GM08714 (cell line): ENCODE measurements around the gene ECHS1.
"Not testable (repeated sequence)": the region's sequence is repeated elsewhere in the genome, so short reads cannot be mapped to it uniquely, and the experiment has no call there.

Experiments used
- H3K4me3 ChIP-seq: fragments of 200-500 bp; sonication (Bioruptor generic); 2 replicates; pipeline ENCODE4 v1.5.1; 2014; ENCODE audit warnings: mild to moderate bottlenecking, low read length, inconsistent platforms
- ZNF274 ChIP-seq: IDR thresholded peaks from 2 replicates; pipeline ENCODE4 v1.6.1; 2012; ENCODE audit warnings: mild to moderate bottlenecking, low read depth, low read length

The ECHS1 gene

DNA sequence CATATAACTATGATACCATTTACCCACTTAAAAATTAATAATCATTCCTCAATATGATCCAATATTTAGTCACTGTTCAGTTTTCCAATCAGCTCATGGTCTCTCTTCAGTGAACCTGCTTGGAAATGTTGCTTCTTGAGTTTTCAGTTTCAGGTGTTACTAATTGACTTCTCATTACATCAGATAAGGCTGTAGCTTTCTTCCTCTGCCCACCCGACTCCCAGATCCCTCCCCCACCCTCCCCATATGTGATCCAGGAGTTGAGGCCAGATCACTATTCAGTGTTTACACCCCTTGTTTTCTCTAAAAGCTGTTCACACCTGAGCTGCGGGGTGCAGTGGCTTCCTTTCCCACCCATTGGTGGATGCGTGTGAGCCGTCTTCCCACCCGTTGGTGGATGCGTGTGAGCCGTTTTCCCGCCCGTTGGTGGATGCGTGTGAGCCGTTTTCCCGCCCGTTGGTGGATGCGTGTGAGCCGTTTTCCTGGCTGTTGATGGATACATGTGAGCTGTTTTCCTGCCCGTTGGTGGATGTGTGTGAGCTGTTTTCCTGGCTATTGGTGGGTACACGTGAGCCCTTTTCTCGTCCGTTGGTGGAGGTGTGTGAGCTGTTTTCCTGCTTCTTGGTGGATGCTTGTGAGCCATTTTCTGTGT is 17.6 kb upstream of the ECHS1 start:
- H3K4me3 ChIP-seq = peak overlapping the region; percentile 68; the same call in 1 of the 2 replicates
- no peak for TF ChIP-seq ZNF274

DNA sequence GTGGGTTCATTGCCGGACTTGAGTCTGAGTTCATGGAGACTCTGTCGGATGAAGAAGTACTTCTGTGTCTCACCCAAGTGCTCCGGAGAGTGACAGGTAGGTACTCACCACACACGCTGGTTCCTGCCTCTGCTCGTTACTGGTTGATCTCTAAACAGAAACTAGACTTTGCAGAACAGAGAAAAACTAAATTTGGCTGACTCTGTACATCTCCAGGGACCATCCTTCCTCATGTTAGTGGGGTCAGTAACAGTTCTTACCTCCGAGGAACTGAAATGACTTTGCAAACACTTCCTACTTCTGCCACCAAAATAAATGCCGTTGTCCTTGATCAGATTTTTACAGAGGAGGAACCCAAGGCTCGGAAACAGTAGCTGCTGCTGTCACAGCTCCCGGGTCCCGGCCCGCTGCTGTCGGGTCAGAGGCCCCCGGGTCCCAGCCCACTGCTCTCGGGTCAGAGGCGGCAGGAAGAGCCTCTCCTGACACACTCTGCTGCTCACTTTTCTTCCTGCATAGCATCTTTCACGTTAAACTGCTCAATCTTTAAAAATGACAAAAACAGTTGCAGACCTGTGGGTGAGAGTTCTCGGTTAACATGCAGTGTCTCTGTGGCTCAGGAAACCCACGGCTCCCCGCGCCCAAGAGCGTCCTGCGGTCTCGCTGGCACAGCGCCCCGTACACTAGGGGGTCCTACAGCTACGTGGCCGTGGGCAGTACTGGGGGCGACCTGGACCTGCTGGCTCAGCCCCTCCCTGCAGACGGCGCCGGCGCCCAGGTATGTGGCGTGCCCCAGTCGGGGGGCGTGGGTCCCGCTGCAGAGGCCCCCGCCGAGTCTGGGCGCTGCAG is 16.0 kb upstream of the ECHS1 start:
- TF ChIP-seq ZNF274 = no peak

DNA sequence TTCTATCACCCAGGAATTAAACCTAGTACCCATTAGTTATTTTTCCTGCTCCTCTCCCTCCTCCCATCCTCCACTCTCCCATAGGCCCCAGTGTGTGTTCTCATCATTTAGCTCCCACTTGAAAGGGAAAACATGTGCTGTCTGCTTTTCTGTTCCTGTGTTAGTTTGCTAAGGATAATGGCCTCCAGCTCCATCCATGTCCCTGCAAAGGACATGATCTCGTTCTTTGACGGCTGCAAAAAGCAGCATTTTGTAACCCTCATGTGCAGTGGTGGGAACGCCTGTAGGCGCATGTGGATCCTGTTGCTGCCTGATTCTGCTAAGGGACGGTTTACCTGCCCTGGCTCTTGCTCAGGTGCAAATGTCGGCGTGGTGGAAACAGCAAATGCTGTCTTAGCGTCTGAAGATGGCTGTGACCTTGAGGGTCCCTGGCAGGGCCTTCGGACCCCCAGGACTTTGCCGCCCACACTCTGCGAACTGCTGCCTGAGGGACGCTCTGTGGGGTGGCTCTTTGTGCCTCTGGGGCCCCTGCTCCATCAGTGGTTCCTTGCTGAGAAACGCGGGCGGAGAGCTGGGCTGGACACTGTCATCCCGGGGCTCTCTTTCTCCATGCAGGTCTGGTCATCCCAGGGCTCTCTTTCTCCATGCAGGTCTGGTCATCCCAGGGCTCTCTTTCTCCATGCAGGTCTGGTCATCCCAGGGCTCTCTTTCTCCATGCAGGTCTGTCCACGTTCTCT is 15.2 kb upstream of the ECHS1 start:
- peak overlapping the region; percentile 59; the same call in 1 of the 2 replicates for H3K4me3 ChIP-seq
- TF ChIP-seq ZNF274 = no peak

More for the DNA sequence above, 16.0 kb upstream of the ECHS1 start:
- H3K4me3 ChIP-seq = peak overlapping the region; percentile 68; the same call in 1 of the 2 replicates

DNA sequence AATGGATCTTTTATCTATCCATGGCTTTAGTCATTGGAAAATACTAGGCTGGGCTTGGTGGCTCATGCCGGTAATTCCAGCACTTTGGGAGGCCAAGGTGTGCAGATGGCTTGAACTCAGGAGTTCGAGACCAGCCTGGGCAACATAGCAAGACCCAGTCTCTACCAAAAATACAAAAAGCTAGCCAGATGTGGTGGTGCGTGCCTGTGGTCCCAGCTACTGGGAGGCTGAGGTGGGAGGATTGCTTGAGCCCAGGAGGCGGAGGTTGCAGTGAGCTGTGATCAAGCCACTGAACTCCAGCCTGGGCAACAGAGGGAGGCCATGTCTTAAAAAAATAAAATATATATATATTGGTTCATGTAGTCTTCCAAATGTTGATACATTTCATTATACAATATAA is 13.8 kb upstream of the ECHS1 start:
- not testable (repeated sequence) for H3K4me3 ChIP-seq

DNA sequence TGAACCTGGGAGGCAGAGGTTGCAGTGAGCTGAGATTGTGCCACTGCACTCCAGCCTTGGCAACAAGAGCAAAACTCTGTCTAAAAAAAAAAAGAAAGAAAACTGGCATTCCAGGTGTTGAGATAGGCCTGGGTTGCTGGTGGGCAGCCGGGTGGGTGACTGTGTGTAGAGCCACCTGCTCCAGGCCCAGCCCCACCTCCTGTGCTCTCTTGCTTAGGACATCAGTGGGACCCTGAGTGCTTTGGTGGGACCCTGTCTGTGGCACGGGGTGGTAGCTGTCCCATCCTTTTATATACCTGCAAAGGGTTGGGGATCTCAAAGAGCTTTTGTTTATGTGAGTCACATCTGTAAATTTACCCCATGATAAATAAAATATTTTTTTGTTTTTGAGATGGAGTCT is 12.1 kb upstream of the ECHS1 start:
- H3K4me3 ChIP-seq = no peak overlapping the region
- no peak for TF ChIP-seq ZNF274

DNA sequence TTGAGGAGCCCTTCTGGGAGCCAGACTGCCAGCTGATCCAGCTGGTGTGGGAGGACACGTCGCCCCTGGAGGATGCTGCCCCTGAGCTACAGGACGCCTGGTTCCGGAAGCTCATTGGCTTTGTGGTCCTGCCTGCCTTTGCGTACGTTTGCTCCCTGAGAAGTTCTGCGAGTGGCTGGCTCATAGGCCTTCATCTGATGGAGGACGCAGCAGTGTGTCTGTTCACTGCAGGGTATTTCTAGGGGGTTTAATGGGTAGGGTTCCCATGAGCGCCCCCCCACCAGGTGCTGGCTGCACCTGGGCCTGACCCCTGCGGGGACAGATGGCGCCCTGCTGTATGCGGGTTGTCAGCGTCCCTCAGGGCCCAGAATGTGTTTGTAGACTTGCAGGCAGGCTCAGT is 10.9 kb upstream of the ECHS1 start:
- H3K4me3 ChIP-seq = no peak overlapping the region
- no peak for TF ChIP-seq ZNF274

DNA sequence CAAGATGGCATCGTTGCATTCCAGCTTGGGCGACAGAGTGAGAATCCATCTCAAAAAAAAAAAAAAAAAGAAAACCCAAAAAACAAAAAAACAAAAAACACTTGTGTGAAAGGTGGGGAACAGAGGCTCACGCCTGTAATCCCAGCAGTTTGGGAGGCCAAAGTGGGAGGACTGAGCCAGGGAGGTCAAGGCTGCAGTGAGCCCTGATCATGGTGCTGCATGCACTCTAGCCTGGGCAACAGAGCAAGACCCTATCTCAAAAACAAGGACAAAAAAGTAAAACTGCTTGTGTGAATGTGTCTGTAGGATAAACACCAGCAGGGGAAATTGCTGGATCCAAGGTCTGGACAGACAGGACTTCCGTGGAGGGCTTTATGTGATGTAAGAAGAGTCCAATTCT is 10.4 kb upstream of the ECHS1 start:
- no peak overlapping the region for H3K4me3 ChIP-seq
- no peak for TF ChIP-seq ZNF274

DNA sequence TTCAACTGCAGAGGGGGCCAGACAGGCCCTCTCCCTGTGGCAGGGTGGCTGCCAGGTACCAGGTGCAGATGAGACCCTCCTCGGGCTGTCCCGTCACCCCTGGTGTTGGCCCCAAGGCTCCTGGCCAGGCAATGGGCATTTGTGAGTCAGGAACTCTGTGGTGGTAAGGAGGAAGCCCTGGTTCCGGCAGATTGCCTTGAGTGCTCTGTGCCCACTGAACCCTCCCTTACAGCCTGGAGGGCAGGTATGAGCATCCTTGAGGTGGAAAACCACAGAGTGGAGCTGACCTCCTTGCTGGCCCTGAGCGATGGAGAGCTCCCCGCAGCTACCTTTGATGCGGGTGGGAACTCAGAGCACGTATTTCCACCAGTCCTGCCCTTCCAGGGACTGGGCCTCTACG is 7.9 kb upstream of the ECHS1 start:
- TF ChIP-seq ZNF274 = no peak
- no peak overlapping the region for H3K4me3 ChIP-seq

DNA sequence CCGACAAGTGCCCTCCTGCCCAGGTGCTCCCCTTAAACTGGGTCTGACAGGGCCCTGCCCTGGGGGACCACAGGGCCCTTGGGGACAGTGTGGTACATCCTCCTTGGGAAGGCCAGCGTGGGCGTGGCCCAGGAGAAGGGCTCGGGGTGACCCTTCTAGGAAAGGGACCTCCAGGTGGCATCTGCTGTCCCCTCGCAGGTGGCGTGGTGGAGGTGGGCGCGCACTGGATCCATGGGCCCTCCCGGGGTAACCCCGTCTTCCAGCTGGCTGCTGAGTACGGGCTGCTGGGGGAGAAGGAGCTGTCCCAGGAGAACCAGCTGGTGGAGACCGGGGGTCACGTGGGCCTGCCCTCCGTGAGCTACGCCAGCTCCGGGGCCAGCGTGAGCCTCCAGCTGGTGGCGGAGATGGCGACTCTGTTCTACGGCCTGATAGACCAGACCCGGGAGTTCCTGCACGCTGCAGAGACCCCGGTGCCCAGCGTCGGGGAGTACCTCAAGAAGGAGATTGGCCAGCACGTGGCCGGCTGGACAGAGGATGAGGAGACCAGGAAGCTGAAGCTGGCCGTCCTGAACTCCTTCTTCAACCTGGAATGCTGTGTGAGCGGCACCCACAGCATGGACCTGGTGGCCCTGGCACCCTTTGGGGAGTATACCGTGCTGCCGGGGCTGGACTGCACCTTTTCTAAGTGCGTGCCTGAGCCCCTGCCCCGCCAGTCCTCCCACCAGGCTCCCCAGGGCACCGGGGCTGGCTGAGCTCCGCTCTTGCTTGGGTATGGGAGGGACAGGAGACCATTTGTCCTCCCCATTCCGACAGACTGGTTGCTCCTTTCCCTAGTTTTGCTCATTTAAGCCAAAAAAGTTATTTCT is 6.9 kb upstream of the ECHS1 start:
- H3K4me3 ChIP-seq = peak overlapping the region; percentile 78; the same call in 1 of the 2 replicates
- no peak for TF ChIP-seq ZNF274

DNA sequence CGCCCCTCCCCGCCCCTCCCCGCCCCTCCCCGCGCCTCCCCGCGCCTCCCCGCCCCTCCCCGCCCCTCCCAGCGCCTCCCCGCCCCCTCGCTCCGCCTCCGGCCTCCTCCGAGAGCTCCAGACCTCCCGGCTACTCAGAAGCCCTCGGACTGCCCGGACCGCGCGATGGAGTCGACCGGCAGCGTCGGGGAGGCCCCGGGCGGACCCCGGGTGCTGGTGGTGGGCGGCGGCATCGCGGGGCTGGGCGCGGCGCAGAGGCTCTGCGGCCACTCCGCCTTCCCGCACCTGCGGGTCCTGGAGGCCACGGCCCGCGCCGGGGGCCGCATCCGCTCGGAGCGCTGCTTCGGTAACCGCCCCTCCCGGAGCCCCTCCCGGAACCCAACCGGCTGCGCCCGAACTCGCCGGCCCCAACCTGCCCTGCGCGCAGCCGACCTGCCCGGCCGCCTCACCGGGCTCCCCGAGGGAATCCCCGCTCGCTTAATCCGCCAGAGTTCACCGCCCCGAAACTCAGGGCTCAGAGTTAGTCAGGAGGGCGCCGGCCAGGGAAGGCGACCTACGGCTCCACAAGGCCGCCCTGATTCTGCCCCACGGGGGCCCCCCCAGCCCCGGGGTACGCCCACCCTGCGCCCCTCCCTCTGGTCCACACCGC is 6.1 kb upstream of the ECHS1 start, which contains the start of gene PAOX:
Gene PAOX (plus strand): TSS at position 111 of the 649 bp plus-strand sequence. CDS start 55 bp downstream, at position 166.
- peak within 1 kb of the TSS; percentile 78 for H3K4me3 ChIP-seq
- TF ChIP-seq ZNF274 = no peak

DNA sequence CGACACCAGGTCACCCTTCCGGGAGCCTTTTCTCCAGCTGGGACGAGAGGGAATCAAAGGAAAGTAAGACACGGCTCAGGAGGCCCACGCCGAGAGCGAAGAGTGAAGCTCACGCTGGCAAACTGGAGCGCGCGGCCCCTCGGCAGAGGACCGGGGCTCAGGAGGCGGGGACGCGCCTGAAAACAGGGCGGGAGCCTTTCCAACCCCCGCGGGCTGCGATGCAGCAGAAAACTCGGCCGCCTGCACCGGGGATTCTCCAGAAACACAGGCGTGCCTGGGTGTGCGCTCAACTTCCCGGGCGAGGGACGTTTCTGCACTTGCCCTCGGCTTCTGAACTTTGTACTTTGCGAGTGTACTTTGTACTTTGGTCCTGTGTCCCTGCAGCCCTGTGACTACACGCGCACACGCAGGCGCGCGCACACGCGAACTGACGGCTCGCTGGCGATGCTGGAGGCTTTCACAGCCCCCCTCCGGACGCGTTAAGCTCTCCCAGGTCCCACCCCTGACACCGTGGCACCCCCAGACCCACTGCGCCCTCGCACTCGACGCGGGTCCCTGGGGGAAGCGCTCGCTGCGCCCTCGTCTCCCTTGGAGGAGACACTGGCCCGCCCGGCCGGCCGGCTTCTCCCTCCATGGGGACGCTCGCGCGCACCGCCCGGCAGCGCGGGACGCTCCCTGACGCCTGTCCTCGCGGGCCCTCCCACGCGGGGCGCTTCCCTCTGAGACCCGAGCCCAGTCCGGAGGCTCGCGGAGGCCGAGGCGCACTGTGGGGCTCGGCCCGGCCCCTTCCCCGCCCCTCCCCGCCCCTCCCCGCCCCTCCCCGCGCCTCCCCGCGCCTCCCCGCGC is 5.3 kb upstream of the ECHS1 start:
- peak overlapping the region; percentile 72 for H3K4me3 ChIP-seq
- TF ChIP-seq ZNF274 = no peak

DNA sequence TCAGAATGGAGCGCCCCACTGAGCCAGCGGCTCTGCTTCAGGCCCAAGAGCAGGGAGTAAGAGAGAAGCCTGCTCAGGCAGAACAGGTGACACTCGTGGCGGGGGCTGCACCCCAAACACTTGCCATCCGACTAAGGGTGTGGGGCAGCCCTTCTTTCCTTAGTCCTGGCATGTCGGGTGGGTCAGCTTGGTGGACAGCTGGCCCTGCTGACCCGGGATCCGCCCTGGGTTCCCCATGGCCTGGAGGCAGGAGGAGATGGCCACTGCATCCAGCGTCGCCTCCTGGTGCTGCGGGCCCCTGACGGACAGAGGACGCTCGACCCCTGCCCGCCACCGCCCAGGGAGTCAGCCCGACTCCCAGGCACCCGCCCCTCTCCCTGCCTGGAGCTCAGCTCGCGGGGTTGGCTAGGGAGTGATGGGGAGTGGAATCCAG is 4.7 kb upstream of the ECHS1 start:
- H3K4me3 ChIP-seq = peak overlapping the region; percentile 72; the same call in 1 of the 2 replicates
- no peak for TF ChIP-seq ZNF274
